Stimulated activated naive CD8-positive, alpha-beta T cell treated with anti-CD3 and anti-CD28 coated beads, Interleukin-15, Interleukin-2, amounts not matched to agents 100 ng/mL and 50 ng/mL, for 24 hours (primary cell): ENCODE data around the gene VSIG10.
A peak's percentile ranks its signal among the peaks of the same experiment; 100 is the strongest.

Experiments
- H3K27ac Mint-ChIP-seq: one replicate; pipeline ENCODE4 v1.8.0; 2021; ENCODE audit warnings: mild to moderate bottlenecking, mixed read lengths
- H3K27me3 Mint-ChIP-seq: one replicate; pipeline ENCODE4 v1.8.0; 2021; ENCODE audit warnings: mixed read lengths
- H3K36me3 Mint-ChIP-seq: one replicate; pipeline ENCODE4 v1.8.0; 2021; ENCODE audit warnings: low read depth, mixed read lengths
- H3K4me1 Mint-ChIP-seq: one replicate; pipeline ENCODE4 v1.8.0; 2021; ENCODE audit warnings: low read depth, mixed read lengths
- H3K4me3 Mint-ChIP-seq: one replicate; pipeline ENCODE4 v1.8.0; 2021; ENCODE audit warnings: mild to moderate bottlenecking, mixed read lengths
- H3K9me3 Mint-ChIP-seq: one replicate; pipeline ENCODE4 v1.8.0; 2021; ENCODE audit warnings: mixed read lengths

The VSIG10 gene

GRCh38 chr12:118125743-118126118, 21.9 kb upstream of the VSIG10 start:
- Mint-ChIP-seq H3K27me3 (no peaks in the 10 kb centered on the region), H3K9me3 (no peaks in the 10 kb centered on the region), H3K4me3 (no peak overlapping the region), H3K36me3 (no peaks in the 10 kb centered on the region), H3K4me1 (peaks cover under 1% of the 10 kb centered on the region), H3K27ac (no peak overlapping the region)

- H3K9me3 Mint-ChIP-seq: no peaks in the 10 kb centered on the region
- H3K27me3 Mint-ChIP-seq: no peaks in the 10 kb centered on the region
- peaks cover 6% of the 10 kb centered on the region for H3K4me1 Mint-ChIP-seq
- H3K4me3 Mint-ChIP-seq: no peak overlapping the region
- H3K27ac Mint-ChIP-seq: no peak overlapping the region
- no peaks in the 10 kb centered on the region for H3K36me3 Mint-ChIP-seq
Observed at GRCh38 chr12:118124333-118124874, 20.6 kb upstream of the VSIG10 start.

DNA sequence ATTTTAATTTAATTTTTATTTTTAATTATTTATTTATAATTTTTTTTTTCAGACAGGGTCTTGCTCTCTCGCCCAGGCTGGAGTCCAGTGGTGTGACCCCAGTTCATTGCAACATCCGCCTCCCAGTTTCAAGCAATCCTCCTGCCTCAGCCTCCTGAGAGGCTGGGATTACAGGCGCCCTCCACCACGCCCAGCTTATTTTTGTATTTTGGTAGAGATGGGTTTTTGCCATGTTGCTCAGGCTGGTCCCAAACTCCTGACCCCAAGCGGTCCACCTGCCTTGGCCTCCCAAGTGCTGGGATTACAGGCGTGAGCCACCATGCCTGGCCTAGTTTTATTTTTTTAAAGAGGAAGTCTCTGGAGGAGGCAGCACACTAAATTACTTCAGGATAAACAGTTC, 18.5 kb upstream of the VSIG10 start:
- Mint-ChIP-seq H3K27ac (no peak overlapping the region), H3K4me3 (no peak overlapping the region), H3K4me1 (peaks cover 6% of the 10 kb centered on the region), H3K27me3 (no peaks in the 10 kb centered on the region), H3K36me3 (no peaks in the 10 kb centered on the region), H3K9me3 (no peaks in the 10 kb centered on the region)

DNA sequence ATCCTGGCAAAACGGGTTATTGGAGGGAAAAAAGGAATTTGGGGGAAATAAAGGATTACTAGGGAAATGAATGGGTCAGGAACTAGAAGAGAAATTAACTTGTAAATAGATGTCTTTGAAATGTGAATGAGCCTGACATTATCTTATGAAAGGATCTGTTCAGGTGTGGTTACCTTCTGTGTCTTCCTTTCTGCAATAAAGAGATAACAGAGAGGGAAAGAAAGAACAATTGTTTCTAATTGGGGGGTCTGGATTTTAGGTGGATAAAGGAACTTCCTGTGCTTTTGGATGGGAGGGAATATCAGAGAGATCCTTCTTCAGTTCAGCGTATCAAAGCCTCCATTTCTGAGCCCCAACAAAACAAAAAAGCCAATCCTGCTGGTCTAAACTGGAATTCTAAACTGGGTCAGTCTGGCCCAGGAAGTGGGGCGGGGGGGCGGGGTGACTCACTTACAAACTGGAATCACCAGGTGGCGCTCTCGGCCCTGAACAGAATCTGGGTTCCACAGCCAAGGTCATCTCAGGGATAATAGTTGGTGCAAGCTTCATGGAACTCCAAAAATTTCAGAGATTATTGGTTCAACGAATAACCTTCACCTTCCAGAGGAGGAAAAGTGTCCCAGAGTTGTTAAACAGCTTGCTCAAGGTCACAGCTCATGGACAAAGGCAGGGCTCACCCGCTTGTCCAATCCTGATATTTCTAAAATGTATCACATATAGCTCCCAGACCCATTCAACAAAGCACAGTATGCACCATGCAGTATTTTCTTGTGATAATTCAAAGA, 17.0 kb upstream of the VSIG10 start:
- Mint-ChIP-seq H3K4me3 (no peak overlapping the region), H3K36me3 (no peaks in the 10 kb centered on the region), H3K27me3 (no peaks in the 10 kb centered on the region), H3K27ac (no peak overlapping the region), H3K4me1 (peaks cover 6% of the 10 kb centered on the region), H3K9me3 (no peaks in the 10 kb centered on the region)

DNA sequence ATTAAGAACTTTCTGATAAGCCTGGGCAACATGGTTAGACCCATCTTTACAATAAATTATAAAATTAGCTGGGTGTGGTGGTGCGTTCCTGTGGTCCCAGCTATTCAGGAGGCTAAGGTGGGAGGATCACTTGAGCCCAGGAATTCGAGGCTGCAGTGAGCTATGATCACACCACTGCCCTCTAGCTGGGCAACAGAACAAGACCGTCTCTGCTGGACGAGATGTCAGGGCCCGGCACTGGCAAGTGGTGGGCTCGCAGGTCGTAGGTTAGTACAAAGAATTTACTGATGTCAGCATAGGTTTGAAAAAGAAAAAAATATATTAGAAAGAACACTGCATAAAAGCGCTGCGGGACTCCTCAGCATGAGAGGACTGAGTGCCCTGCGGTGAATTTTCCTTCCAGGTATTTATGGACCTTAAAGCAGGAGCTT, 15.7 kb upstream of the VSIG10 start:
- no peaks in the 10 kb centered on the region for H3K9me3 Mint-ChIP-seq
- H3K27me3 Mint-ChIP-seq: no peaks in the 10 kb centered on the region
- H3K36me3 Mint-ChIP-seq: no peaks in the 10 kb centered on the region
- H3K27ac Mint-ChIP-seq: no peak overlapping the region
- peaks cover 6% of the 10 kb centered on the region for H3K4me1 Mint-ChIP-seq
- H3K4me3 Mint-ChIP-seq: no peak overlapping the region

DNA sequence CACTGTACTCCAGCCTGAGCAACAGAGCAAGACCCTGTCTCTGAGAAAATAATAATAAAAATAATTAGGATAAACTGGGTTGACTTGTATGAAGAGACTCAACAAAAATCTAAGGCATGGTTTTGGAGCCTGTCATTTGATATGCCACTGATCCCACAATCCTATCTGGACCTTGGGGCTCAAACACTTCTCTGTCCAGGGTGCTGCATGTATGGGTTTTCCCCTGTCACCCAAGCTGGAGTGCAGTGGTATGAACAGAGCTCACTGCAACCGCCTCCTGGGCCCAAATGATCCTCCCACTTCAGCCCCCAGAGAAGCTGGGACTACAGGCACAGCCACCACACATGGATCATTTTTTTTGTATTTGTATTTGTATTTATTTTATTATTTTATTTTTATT, 5.3 kb upstream of the VSIG10 start:
- H3K4me1 Mint-ChIP-seq: peaks cover 5% of the 10 kb centered on the region
- no peaks in the 10 kb centered on the region for H3K9me3 Mint-ChIP-seq
- no peak overlapping the region for H3K4me3 Mint-ChIP-seq
- no peak overlapping the region for H3K27ac Mint-ChIP-seq
- H3K36me3 Mint-ChIP-seq: no peaks in the 10 kb centered on the region
- peaks cover 5% of the 10 kb centered on the region for H3K27me3 Mint-ChIP-seq

DNA sequence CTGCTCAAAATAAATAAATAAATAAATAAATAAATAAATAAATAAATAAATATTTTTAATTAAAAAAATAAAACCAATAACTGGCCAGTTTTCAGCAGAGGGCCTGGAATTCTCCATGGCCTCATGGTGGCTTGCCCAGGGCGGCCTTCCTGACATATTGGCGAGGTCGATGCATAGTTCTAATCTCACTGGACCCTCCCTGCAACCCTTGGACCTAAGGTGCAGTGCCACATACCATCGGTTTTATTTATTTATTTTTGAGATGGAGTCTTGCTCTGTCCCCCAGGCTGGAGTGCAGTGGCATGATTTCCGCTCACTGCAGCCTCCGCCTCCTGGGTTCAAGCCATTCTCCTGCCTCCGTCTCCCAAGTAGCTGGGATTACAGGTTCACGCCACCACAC, 3.9 kb upstream of the VSIG10 start:
- Mint-ChIP-seq H3K27me3 (peaks cover 9% of the 10 kb centered on the region), H3K4me3 (no peak overlapping the region), H3K4me1 (peaks cover 9% of the 10 kb centered on the region), H3K36me3 (no peaks in the 10 kb centered on the region), H3K9me3 (no peaks in the 10 kb centered on the region), H3K27ac (no peak overlapping the region)

DNA sequence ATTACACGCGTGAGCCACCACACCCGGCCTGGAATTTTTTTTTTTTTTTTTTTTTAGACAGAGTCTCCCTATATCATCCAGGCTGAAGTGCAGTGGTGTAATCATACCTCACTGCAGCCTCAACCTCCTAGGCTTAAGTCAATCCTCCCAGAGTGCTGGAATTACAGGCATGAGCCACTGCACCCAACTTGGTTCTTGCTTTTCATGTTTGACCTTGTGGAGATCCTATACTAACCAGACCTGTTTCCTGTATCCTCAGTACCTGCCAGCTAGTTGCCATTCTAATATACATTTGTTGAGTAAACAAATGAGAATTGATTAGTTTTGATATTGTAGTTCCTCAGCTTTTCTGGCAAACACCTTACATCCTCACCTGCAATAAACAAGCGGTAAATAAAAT, 3.2 kb upstream of the VSIG10 start:
- H3K4me3 Mint-ChIP-seq: no peak overlapping the region
- H3K4me1 Mint-ChIP-seq: peaks cover 9% of the 10 kb centered on the region
- H3K27ac Mint-ChIP-seq: no peak overlapping the region
- H3K27me3 Mint-ChIP-seq: peaks cover 11% of the 10 kb centered on the region
- no peaks in the 10 kb centered on the region for H3K36me3 Mint-ChIP-seq
- no peaks in the 10 kb centered on the region for H3K9me3 Mint-ChIP-seq

DNA sequence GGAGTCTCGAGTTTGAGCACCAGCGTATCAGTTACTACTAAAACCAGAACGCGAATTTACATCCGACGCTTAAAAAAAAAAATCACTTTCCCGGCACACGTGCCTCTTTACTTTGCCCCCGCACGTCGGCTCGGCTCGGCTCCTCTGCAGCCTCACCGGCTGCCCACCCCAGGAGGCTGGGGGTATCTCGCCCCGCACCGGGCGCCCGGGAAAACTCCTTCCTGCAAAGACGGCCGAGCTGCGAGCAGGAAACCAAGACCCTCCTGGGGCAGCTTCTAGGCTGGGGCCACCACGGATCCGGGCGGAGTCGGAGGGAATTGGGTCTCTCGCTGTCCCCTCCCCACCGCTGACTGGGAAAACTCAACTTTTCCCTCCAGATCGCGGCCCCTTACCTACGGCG, 610 bp downstream of the VSIG10 start:
- Mint-ChIP-seq H3K4me3 (peak overlapping the region; percentile 86), H3K36me3 (no peaks in the 10 kb centered on the region), H3K27ac (peak overlapping the region; percentile 58), H3K9me3 (no peaks in the 10 kb centered on the region), H3K27me3 (peaks cover 20% of the 10 kb centered on the region), H3K4me1 (peaks cover 9% of the 10 kb centered on the region)

- Mint-ChIP-seq H3K4me3 (peak overlapping the region; percentile 86), H3K9me3 (no peaks in the 10 kb centered on the region), H3K4me1 (peaks cover 9% of the 10 kb centered on the region), H3K27ac (peak overlapping the region; percentile 58), H3K27me3 (peaks cover 20% of the 10 kb centered on the region), H3K36me3 (no peaks in the 10 kb centered on the region)
Observed at GRCh38 chr12:118102609-118103008, 1.2 kb downstream of the VSIG10 start.

GRCh38 chr12:118102070-118102469, 1.7 kb downstream of the VSIG10 start:
- H3K36me3 Mint-ChIP-seq: no peaks in the 10 kb centered on the region
- H3K27me3 Mint-ChIP-seq: peaks cover 20% of the 10 kb centered on the region
- peaks cover 9% of the 10 kb centered on the region for H3K4me1 Mint-ChIP-seq
- H3K9me3 Mint-ChIP-seq: no peaks in the 10 kb centered on the region
- H3K27ac Mint-ChIP-seq: no peak overlapping the region
- H3K4me3 Mint-ChIP-seq: no peak overlapping the region

DNA sequence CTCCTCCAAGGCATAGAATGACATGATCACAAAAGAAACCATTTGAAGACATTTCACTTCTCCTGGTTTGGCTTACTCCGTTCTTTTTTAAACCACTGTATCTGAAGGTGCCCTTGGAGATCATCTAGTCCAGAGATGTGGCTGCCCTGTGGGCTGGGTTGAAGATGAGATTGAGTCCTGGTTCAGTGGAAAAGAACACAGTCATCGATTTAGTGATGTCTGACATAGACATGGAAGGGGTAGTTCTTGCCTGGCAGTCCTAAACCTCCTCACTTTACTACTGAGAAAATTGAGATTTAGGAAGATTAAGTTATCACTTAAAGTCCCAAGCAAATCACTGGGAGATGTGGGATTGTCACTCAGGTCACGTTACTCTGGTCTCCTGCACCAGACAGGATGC, 2.8 kb downstream of the VSIG10 start:
- Mint-ChIP-seq H3K36me3 (no peaks in the 10 kb centered on the region), H3K4me3 (no peak overlapping the region), H3K4me1 (peaks cover 9% of the 10 kb centered on the region), H3K27ac (no peak overlapping the region), H3K9me3 (no peaks in the 10 kb centered on the region), H3K27me3 (peaks cover 20% of the 10 kb centered on the region)

DNA sequence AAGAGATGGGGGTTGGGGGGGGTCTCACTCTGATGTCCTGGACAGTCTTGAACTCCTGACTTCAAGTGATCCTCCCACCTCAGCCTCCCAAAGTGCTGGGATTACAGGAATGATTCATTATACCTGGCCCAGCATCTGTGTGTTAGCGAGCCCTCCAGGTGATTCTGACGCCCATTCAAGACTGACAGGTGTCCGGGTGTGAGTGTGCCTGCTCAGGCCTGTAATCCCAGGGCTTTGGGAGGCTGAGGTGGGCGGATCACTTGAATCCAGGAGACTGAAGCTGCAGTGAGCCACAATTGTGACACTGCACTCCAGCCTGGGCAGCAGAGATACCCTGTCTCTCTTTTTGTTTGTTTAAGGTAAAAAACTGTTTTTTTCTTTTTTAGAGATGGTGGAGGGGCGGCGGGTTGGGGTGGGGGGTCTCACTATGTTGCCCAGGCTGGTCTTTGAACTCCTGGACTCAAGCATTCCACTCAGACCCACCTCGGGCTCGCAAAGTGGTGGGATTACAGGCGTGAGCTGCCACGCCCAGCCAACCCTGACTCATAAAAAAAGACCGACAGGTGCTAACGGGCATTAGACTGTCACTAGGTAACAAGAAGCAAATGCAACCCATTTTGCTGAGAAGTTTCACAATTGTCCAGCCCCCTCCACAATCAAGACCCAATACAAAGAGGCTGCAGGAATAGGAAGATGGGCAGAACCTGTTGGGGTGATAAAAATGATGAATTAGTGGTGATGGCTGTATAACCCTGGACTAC, 4.7 kb downstream of the VSIG10 start:
- H3K4me1 Mint-ChIP-seq: peaks cover 4% of the 10 kb centered on the region
- H3K9me3 Mint-ChIP-seq: no peaks in the 10 kb centered on the region
- no peaks in the 10 kb centered on the region for H3K36me3 Mint-ChIP-seq
- peaks cover 15% of the 10 kb centered on the region for H3K27me3 Mint-ChIP-seq
- H3K4me3 Mint-ChIP-seq: no peak overlapping the region
- no peak overlapping the region for H3K27ac Mint-ChIP-seq

GRCh38 chr12:118098401-118098800, 5.4 kb downstream of the VSIG10 start:
- no peak overlapping the region for H3K27ac Mint-ChIP-seq
- peaks cover 4% of the 10 kb centered on the region for H3K4me1 Mint-ChIP-seq
- H3K36me3 Mint-ChIP-seq: no peaks in the 10 kb centered on the region
- H3K4me3 Mint-ChIP-seq: no peak overlapping the region
- peaks cover 15% of the 10 kb centered on the region for H3K27me3 Mint-ChIP-seq
- no peaks in the 10 kb centered on the region for H3K9me3 Mint-ChIP-seq

DNA sequence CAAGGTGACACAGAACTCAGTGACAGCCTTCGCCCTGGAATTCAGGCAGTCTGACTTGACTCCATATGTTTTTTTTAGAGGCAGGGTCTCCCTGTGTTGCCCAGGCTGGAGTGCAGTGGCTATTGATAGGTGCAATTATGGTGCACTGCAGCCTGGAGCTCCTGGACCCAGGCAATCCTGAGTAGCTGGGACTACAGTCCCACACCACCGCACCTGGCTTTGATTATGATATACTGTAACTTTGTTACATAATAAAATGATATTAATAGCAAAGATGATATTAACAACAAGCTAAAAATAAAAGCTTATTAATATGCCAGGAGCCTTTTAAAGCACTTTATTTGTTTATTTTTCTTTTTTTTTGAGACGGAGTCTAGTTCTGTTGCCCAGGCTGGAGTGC, 9.8 kb downstream of the VSIG10 start:
- Mint-ChIP-seq H3K36me3 (no peaks in the 10 kb centered on the region), H3K9me3 (no peaks in the 10 kb centered on the region), H3K27ac (no peak overlapping the region)

More for the DNA sequence above, 9.8 kb downstream of the VSIG10 start:
- Mint-ChIP-seq H3K4me1 (no peaks in the 10 kb centered on the region), H3K4me3 (no peak overlapping the region), H3K27me3 (no peaks in the 10 kb centered on the region)
